Caki2 (cell line): ENCODE measurements around the gene MYH8. TPM values are rescaled to one million over a fixed set of nuclear protein-coding genes. Genes with fewer than 3 reads are reported as not detected.

ENCODE experiments used
- DNase-seq: peaks from one replicate; pipeline ENCODE4 v3.0.0-alpha.2; 2015; ENCODE audit warnings: low read depth
- in situ Hi-C: cut with HindIII; loops from 2 replicates; pipeline ENCODE4 v1.10.0; 2016; ENCODE audit warnings: low sequenced_read_pairs, low pct_unique_long_range_greater_than_20kb, mixed read lengths
- total RNA-seq: library from RNA; depleted of rRNA; stranded (reverse); fragments of >200 nt; shearing (Covaris generic); gene quantifications from 2 replicates; pipeline ENCODE4 v1.2.3, GENCODE V29; 2014; ENCODE audit warnings: low replicate concordance; rRNA removed

Gene MYH8
- total RNA-seq = not detected in 2 replicates

DNA sequence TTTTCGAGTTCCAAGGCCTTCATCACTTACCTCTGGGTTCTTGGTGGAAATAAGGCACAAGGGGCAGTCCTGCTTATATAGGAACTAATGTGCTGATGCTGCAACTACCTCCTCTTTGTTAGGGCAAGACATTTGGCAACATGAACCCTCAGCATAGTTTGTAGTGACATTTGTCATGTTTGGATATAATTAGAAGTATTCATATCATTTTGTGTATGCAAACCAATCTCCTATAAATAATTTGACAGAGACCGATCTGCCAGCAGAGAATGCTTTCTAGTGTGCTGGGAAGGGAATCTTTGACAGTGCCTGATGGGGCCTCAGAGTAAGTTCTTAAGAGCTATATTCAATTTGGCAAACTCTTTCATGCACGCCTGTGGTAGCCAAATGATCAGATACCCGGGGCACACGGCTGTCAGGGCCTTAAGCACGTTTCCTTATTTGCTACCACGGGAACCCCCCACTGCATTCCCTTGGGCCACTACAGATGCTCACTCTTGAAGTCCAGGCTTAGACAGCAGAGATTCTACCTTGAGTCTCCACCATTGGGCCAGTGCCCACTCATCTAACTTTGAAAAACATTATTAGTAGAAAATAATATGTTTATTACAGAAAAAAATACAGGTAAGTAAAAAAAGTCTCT lies at the start of gene MYH8:
Gene MYH8, minus strand, starts transcription at position 51 of the 643 bp plus-strand sequence. CDS start 1,723 bp downstream, outside the sequence.
- no peak for DNase-seq
- in situ Hi-C loops = no loop called here

DNA sequence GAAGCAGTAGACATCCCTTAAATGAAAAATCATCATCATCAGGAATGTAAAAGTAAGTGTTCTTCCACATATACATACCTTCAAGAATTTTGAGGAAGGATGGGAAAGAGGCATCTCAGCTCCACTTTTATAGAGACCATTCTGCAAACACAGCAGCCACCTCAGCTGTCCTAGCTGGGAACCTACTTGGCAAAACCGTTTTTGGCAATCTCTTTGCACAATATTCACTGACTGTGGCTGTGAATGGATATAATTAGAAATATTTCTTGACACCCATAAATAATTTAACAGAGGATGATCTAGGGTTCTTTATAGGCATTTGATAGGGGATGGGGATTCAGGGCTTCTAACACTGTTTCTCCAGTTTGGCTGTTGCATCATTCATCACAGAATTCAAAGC lies 47.7 kb upstream of the MYH8 start, which contains the start of gene MYH4:
Gene MYH4, minus strand, starts transcription at position 101 of the 400 bp plus-strand sequence. CDS start 2,814 bp downstream, outside the sequence.
- DNase-seq = no peak
- in situ Hi-C loops = no loop called here

DNA sequence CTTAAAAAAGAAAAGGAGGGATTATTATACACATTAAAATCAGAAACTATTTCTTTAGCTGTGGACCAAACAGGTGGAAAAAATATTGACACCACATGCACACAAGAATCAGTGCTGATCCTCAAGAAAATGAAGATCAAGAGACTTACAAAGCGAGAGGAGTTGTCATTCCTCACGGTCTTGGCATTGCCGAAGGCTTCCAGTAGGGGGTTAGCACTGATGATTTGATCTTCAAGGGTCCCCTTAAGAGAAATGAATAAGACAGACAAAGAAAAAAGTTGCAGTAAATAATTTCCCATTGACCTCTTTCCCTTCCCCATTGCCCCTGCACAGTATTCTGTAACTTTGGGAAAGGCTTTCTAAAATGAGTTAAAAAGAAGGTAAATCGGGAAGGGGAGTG lies 41.7 kb upstream of the MYH8 start:
- in situ Hi-C loops = no loop called here
- no peak for DNase-seq

DNA sequence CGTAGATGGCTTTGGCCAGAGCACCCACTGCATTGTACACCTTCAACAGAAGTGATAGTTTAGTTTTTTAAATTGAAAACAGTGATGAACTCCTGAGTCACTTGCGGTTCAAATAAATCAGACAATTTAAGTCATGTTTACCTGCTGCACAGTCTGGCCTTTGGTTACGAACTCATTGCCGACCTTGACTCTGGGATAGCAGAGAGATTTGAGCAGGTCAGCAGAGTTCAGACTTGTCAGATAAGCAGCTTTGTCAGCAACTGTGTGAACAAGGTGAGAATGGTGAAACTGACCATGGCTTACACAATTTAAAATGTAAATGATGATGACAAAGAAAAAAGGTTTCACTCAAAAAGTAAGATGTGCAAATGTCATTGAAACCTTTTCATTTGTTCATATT lies 38.3 kb upstream of the MYH8 start:
- DNase-seq = no peak
- in situ Hi-C loops = no loop called here

DNA sequence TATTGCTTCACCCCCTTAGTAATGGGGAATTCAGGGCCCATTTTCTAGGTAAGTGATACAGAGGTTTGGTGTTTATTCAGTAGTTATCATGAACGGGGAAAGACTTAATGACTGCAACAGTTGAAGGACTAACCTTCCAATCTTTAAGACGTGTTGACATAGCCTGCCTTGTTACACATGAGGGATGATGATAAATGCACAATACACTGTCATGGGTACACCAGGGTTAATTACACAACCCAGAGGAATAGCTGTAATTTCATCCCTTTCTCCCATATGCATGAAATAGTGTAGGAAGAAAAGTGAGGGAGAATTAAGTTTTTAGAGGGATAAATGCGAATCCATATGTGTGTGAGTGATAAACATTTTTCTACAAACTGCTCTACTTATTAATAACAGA lies 37.0 kb upstream of the MYH8 start:
- no peak for DNase-seq
- in situ Hi-C loops = no loop called here

DNA sequence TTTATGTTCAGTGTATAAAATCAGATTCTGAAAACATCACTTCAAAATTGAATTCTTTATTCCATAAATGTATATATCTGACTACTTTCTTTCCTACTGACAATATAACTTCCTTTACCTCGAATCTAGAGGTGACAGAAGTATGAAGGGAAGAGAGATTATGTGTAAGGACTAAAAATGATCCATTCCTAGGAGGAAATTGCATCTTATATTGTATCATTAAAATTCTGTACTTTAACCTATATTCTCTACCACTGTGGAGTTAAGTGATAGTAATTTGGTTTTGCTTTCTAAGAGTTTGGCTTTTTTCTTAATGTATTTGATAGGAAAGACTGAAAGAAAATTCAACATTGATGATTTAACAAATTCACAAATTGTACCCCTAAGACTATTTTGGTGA lies 36.2 kb upstream of the MYH8 start:
- DNase-seq = no peak
- in situ Hi-C loops = no loop called here

DNA sequence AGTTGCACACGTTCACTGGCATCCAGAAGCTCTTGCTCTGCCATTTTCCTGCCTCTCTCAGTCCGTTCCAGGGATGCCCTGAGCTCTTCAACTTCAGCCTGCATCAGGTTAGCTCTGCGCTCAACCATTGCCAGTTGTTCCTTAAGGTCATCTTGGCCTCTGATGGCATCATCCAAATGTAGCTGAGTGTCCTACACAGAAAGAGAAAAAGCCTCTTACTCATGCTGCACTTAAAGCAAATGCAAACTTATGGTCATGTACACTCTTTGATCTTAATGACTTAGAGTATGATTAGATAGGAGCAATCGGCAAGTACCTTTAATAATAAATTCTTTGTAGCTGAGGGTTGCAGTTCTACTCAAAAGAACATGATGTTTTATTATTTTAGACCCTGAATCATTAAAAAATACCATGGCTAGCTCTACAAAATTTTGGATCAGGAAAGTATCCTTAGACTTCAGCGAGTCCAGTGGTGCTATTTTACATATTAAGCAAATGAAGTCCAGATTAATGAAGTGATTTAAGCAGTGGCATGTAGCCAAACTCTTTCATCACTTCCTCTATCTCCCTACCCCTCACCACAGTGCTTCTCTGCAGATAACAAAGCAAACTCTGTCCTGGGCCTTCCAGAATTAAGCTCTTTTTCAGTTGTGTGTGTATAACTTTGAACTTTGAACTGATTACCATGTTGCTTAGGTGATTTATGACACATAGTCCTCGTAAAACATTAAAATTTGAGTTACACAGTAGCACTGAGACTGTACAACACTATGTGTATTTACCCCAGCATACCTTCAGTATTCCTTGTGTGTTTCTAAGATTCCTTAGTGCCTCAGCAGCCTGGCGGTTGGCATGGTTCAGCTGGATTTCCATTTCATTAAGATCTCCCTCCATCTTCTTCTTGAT lies 25.5 kb upstream of the MYH8 start:
- no peak for DNase-seq
- in situ Hi-C loops = no loop called here

DNA sequence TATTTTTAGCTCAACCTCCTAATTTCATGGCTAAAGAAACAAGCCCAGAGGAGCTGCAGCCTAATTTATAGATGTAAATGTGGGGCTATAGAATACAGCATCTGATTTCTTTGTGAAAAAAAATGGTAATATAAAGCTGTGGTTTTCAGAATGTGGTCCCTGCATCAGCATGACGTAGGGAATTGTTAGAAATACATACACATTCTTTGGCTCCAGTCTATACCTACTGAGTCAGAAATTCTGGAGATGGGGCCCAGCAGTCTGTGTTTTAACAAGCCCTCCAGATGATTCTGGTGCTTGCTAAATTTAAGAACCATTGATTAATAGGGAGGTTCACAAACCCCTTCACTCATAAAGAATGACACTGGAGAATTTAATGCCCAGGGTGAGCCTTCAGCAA lies 18.1 kb upstream of the MYH8 start:
- in situ Hi-C loops = no loop called here
- DNase-seq = no peak

DNA sequence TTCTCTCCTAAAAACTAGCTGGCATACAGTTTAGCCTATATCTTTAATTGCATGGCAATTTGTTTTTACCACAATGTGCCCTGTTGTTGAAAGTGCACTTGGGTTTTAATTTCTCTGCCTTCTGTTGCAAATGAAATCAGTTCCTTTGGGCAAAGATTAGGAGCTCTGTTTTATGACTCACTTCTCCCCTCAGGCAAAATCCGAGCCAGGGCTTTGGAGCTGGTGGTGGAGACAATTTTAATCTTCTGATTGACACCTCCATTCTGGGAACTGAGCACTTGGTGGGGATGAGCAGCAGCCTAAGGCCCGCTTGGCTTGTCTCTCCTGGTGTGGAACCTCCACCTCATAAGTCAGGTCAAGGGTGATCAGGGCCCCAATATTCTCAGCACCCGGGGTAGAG lies 13.3 kb upstream of the MYH8 start:
- no peak for DNase-seq
- in situ Hi-C loops = no loop called here

DNA sequence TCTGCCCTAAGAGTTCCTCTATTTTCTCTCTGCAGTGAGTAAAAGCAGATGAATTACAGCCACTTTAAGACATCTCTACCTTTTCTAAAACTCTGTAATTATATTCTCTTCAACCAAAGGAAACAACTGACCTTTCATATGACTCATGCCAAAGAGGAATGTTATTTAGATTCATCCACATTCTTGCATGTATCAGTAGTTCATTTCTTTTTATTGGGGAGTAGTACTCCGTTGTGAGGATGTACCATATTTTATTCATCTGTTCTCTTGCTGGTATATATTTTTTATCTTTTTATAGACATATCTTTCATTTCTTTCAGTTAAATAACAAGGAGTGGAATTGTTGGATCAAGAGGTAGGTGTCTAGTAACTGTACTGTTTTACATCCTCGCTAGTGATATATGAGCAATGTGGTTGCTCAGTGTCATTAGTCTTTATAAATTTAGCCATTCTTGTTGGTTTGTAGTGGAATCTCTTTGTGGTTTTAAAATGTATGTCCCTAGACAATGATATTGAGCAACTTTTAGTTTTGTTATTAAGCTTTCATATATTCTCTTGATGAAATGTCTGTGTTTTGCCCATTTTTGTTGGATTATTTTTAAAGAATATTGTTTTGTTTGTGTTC lies 7.8 kb upstream of the MYH8 start:
- in situ Hi-C loops = no loop called here
- no peak for DNase-seq

DNA sequence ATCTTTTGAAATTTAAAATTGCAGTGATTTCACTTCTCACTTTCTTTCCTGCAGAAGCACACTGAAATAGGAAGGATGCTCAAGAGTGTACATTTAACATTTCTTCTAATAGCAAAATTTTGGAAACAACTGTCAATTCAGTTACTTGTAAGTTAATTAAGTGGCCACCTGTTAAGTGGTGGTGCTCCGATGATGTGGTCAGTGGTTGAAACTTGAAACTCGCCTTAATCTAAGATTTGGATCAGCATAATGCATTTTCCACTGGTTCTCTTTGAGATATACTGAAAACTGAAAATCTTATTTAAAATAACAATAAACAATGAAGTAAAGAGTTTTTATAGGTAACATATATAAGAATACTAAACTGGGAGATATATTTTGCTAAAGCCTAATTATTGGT lies 7.0 kb upstream of the MYH8 start:
- in situ Hi-C loops = no loop called here
- DNase-seq = no peak

DNA sequence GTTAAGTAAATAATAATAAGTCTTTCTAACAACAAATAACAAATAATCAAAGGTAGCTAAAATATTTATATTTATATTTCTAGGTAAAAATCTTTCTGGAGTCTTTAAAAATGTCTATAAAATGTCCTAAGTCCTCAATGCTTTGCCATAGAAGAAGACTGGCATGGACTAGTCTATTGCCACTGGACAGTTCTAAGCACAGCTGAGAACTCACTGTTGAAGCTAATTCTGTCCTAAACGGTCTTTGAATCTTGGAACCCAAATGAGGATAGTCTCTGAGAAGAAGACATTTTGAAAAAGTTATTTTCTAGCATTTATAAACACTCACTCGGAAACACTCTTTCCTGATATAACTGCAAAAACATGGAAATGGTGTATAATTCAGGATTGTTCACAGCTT lies 539 bp downstream of the MYH8 start:
- DNase-seq = no peak
- in situ Hi-C loops = no loop called here

DNA sequence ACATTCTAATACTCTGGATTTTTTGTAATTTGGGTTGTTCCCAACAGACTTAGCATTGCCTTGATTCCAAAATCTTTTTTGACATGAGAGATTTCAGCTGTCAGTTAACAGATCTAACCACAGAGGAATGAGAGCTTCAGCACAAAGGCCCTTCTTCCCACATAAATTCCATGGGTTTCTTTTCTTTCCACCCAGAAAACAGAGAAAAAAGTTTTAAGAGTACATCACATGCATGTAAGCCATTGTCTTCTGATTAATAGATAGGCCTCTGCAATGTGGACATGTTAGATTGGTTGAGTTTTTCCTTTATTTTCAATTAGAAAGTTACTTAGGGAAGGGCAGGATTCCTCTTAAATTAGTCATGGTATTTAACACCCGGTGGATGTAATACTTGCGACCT lies 939 bp downstream of the MYH8 start:
- DNase-seq = no peak
- in situ Hi-C loops = no loop called here

DNA sequence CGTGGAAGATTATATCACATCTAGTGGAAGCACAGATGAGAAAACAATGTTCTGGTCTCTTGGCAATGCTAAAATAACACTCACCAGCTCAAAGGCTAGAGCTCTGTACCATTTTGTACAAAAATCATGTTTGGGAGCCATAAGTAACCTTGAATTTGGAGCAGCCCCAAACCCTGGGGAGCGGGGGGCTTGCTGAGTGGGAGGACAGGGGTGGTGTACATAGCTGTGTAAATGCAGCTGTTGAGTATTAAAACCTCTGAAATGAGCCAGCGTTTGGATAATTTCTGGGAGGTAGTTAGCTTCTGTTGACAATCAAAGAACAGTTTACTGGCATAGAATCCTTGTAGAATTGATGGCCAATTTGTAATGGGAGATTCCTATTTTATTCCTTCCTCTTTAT lies 4.3 kb downstream of the MYH8 start:
- in situ Hi-C loops = no loop called here
- no peak for DNase-seq

DNA sequence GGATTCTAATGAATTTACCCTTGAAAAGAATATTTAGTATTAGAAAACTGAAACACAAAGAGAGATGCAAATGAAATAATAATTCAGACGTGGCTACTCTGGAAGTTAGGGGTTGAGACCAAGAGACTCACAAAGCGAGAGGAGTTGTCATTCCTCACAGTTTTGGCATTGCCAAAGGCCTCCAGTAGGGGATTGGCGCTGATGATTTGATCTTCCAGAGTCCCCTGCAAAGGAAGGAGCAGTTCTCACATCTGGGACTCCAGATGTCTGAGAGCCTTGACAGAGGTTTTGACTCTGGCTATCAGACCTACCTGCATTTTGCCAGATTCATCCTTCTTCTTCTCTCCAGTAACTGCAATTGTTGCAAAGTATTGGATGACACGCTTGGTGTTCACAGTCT lies 6.6 kb downstream of the MYH8 start:
- DNase-seq = no peak

DNA sequence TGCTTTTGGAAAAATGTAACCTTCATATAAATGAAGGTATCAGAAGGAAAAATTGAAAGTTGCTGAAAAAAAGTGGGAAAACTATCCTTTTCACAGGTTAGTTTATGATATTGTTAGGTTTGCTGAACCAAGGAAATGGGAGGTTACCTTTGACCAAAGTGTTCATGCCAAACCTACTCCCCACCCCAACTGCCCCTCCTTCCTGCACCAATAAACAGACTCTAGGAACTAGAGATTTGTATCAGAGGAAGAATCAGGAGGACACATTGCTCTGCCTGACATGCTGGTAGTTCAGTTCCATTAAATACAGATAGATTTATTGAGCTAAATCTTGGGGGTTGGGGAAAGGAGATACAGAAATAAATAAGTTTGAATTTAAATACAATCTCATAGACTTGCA lies 18.2 kb downstream of the MYH8 start:
- DNase-seq = no peak
- in situ Hi-C loops = no loop called here

More for the DNA sequence above, 6.6 kb downstream of the MYH8 start:
- in situ Hi-C loops = no loop called here

DNA sequence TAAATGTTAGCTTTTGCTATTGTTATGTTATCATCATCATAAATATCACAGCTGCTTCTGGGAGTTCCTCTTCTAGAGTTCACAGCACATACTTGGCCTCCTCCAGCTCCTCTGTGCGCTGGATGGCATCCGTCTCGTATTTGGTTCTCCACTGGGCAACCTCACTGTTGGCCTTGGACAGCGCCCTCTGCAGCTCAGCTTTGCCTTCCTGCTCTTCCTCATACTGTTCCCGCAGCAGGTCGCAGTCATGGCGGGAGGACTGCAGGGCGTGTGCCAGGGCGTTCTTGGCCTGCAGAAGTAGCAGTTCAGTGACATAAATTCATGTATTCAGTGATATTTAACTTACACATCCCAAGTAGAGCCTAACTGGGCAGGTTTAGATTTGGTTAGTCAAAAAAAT lies 23.4 kb downstream of the MYH8 start:
- in situ Hi-C loops = no loop called here

DNA sequence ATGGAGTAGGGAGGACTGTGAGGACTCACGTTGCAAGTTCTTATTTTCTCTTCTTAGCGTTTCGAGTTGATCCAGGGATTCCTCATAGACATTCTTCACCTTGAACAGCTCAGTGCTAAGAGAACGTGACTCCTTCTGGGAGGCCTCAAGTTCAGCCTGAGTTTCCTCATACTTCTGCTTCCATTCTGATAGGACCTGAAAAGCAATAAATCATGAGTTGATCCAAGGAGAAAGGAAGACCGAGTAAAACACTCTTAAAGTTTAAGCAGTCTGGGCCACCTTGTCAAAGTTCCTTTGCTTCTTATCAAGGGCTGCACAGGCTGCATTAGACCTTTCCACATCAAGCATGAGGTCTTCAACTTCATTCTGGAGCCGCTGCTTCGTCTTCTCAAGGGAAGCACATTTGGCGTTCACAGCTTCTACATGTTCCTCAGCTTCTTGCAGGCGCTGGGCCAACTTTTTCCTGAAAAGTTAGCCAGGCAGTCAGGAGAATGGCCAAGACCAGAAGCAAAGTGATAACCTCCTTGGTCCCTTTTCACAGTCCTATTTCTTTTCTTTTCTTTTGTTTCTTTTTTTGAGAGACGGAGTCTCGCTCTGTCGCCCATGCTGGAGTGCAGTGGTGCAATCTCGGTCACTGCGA lies 25.1 kb downstream of the MYH8 start:
- in situ Hi-C loops = no loop called here
- no peak for DNase-seq

More for the DNA sequence above, 23.4 kb downstream of the MYH8 start:
- DNase-seq = no peak
